CD1c-positive myeloid dendritic cell (primary cell): ENCODE data around the gene RAB4A.
A peak's percentile ranks its signal among the peaks of the same experiment; 100 is the strongest.

Source experiments
- DNase-seq: peaks from one replicate; pipeline ENCODE4 v3.0.0-alpha.2; 2016; ENCODE audit errors: extremely low spot score

RAB4A gene

GRCh38 chr1:229244091-229244490, 26.8 kb upstream of the RAB4A start:
- no peak for DNase-seq

DNA sequence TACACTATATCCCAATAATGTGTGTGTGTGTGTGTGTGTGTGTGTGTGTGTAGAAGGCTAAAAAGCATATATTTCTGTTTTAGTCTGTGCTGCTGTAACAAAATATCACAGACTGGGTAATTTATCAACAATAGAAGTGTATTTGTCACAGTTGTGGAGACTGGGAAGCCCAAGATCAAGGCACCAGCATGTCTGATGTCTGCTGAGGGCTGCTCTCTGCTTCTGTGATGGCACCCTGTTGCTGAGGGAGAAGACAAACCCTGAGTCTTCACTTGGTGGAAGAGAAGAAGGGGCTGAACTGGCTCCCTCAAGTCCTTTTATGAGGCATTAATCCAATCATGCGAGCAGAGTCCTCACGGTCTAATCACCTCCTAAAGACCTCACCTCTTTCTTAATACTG, 23.0 kb upstream of the RAB4A start:
- DNase-seq, result no peak

- DNase-seq, result no peak
Observed at GRCh38 chr1:229248821-229249817, 21.8 kb upstream of the RAB4A start.

- peak; percentile 60 for DNase-seq
Observed at GRCh38 chr1:229249854-229250644, 20.9 kb upstream of the RAB4A start.

DNA sequence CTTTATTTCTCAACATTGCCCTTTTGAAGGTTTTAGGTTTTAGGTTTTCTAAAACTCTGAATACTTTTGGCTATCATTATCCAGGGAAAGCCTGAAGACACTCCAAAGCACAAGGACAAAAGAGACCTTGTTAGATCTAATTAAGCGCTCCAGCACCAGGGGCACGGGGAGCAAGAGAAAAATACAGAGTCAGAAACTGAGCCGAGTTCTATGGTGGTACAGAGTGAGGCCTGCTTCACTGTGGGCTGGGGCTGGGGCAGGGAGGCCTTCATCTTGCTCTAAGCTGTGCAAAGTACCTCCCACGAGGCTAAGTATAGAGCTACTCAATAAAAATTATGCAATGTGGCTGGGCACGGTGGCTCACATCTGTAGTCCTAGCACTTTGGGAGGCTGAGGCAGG, 19.7 kb upstream of the RAB4A start:
- DNase-seq, result no peak

GRCh38 chr1:229252228-229252984, 18.5 kb upstream of the RAB4A start:
- DNase-seq, result no peak

- DNase-seq, result peak; percentile 48
Observed at GRCh38 chr1:229253151-229253974, 17.5 kb upstream of the RAB4A start.

DNA sequence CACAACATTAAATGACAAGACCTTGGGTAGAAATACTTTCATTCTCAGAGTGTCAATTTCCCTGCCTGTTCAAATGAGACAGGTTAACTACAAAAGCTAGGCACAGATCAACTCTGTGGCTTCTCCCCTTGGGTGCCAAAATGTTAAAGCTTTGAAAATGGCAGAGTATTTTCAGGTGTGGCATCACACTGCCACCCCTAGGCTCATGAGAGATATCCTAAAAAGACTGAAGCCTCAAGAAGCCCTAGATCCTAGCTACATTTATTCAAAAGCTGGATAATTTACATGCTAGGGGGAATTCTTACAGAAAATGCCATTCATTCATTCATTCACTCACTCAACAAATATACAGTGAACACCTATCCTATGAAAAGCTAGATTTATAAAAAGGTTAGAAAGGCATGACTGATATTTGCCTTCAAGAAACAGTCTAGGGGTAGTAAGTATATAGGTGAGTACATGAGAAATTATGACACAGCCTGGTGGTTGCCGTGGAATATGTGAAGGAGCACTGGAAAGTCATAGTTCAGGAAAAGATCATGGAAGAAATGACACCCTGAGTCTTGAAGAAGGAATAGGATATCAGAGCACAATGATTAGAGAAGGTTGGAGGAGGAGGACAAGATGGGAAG, 15.9 kb upstream of the RAB4A start:
- DNase-seq, result peak; percentile 23

DNA sequence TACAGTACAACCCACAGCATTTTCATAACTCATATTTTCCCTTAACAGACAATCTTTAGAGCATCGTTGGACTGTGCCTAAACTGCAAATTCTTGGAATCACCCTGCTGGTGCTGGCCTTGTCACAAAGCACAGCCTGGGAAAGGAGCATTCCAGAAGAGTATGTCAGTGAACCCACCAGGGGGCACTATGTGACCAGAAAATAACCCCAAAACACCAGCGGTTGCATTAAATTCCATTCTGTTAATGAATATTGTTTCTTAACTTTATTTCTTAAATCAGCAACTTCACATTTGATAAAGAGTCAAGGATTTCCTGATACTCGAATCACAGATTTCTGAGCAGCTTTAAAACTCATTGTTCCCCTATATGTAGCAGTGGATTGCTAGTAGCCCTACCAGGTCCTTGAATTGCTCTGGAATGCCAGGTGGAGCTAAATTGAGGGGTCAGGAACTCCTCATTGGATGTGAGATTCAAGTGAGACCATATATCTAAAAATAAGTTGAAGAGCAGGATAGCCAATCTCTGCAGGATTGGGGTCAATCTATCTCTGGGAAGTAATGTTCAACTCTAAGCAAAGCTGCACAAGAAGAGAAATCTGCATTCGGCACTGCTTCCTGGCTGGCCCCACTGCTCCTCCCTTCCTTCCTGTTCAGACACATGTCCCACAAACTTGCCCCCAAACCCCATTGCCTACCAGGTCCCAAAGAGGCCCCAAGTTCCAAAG, 12.7 kb upstream of the RAB4A start:
- DNase-seq, result peak; percentile 77

DNA sequence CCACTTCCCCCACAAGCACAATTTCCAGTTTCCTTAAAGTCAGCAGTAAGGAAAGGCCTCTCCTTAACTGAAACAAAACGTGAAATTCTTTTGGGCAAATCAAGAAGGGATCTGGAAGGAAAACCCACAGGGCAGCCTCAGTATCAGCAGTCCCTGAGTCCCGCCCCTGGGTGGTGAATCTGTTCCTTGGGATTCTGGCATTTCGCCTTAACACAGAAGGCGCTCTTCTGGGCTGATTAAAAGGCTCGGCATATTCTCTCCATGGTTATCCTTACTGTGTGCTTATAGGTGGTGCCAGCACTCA, 12.2 kb upstream of the RAB4A start:
- no peak for DNase-seq

- no peak for DNase-seq
Observed at GRCh38 chr1:229260297-229260696, 10.6 kb upstream of the RAB4A start.

DNA sequence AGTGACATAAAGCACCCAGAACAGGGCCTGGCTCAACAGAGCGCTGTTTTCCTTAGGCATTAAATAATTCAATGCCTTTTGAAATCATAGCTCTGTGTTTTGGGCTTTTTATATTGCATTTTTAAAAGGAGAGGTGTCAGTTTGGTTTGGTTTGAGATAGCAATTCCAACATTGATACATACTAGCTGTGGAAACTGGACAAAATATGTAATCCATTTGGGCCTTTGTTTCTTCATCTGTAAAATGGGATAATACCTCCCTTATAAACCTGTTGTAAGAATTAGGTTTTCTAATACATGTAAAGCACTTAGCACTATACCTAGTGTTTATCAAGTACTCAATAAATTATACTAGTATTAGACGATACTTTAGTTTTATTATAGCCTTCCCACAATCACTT, 8.7 kb upstream of the RAB4A start:
- DNase-seq, result no peak

DNA sequence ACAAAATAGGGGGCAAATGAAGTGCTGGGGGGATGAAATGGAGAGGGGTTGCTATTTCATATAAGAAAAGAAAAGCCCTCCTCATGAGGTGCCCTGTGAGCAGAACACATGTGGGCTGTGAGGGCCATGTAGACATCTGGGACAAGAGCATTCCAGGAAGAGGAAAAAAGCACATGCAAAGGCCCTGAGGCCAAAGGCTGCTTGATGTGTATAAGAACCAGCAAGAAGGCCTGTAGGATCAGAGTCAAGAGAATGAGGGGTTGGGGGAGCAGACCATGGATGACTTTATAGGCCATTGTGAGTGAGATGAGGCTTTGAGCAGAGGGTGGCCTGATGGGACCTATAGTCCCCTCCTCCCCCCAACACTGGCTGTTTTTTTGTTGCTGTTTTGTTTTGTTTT, 7.7 kb upstream of the RAB4A start:
- DNase-seq, result no peak

GRCh38 chr1:229264068-229264467, 6.8 kb upstream of the RAB4A start:
- no peak for DNase-seq

GRCh38 chr1:229264487-229264886, 6.4 kb upstream of the RAB4A start:
- no peak for DNase-seq

- peak; percentile 17 for DNase-seq
Observed at GRCh38 chr1:229266274-229266673, 4.6 kb upstream of the RAB4A start.

GRCh38 chr1:229266832-229267500, 3.9 kb upstream of the RAB4A start:
- DNase-seq, result no peak

- DNase-seq, result no peak
Observed at GRCh38 chr1:229268505-229268904, 2.4 kb upstream of the RAB4A start.

DNA sequence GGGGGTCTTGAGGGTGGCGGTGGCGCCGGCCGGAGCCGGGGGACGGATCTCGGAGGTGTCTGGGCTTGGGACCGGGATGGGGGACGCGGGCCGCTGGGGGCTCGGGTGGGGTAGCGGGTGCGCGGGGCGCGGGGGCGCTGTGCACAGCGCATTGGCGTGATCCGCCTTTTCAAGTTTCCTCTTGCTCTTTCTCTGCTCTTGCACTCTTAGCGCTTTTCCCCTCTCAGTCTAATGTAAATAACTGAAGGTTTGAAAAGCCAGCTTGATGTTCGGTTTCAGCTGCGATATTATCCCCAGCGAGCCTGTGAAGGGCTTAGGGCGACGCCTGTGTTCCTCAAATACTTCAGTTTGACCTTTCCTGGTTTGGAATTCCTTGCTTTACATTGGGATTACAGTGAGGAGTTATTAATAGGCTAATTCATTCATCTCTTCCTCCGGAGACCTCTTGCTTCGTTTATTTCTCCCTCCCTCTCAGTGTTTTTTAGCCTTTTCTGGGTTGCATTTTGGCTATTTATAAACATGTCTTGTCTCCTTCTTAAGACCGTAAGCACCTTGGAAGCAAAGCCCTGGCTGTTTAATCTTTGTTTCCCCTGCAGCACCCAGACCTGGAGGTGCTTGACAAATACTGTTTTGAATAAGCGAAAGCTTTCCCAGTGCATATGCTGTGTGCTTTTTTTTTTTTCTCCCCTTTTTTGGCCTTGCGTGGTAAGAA, 693 bp downstream of the RAB4A start:
- peak; percentile 38 for DNase-seq
